Measurements from ENCODE around the gene VDR.
"Not testable (repeated sequence)": the region's sequence is repeated elsewhere in the genome, so short reads cannot be mapped to it uniquely, and the experiment has no call there.

DNA sequence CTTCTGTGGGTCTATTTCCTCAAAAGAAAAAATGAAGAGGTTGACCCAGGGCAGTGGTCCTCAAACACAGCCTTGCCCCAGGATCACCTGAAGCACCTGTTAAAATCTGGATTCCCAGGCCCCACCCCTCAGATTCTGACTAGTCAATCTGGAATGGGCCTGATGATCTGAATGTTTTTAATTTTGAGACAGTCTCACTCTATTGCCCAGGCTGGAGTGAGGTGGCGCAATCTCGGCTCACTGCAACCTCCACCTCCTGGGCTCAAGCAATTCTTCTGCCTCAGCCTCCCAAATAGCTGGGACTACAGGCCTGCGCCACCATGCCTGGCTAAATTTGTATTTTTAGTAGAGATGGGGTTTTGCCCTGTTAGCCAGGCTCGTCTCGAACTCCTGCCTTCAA is 89.3 kb downstream of the VDR start:
- TF ChIP-seq CTCF, POLR2A (IDR thresholded peaks at IDR 0.05): not testable (repeated sequence)
